AG04449 (cell line): ENCODE measurements around the gene NPHP4.

Experiments used
- CTCF ChIA-PET: fragments of 350-600 bp; formaldehyde crosslinking; extraction: SDS; loops from one replicate; lab custom pipeline; 2021; ENCODE audit warnings: antibody characterized with exemption; lab: Yijun Ruan, JAX
- POLR2A ChIA-PET: fragments of 400-600, 350-600 bp; formaldehyde crosslinking; extraction: SDS; loops from one replicate; lab custom pipeline; 2020; ENCODE audit warnings: antibody characterized with exemption, inconsistent platforms; lab: Yijun Ruan, JAX
- DNase-seq: peaks from one replicate; pipeline ENCODE4 v3.0.0-alpha.2; 2010; ENCODE audit warnings: low read depth, low spot score
- H3K4me3 ChIP-seq: 2 replicates; pipeline ENCODE4 v1.5.1; 2011; ENCODE audit warnings: low read depth, mild to moderate bottlenecking, control low read depth, low read length
- TF ChIP-seq, protein P1 (sequence below): IDR thresholded peaks from one replicate; pipeline ENCODE4 v1.5.1; 2011; ENCODE audit warnings: mild to moderate bottlenecking, moderate library complexity, low read length, control low read depth, inconsistent platforms; ENCODE audit not compliant: insufficient read depth; ENCODE audit errors: missing control alignments

NPHP4 gene

DNA sequence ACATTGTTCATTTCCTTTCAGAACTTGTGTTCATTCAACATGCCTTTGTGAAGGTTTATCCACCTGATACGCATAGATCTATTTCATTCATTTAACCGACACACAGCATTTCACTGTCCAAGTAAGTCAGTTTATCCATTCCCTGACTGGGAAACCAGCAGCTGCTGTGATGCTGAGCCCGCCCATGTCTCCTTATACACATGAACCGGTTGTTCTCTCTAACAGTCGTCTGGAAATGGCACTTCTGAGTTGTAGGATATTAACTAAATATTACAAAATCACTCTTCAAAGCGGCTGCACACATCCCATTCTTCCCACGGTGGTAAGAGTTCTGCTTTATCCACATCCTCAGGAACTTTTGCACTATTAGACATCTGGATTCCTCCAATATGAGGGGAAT is 71.1 kb downstream of the NPHP4 start:
- POLR2A ChIA-PET, result no interaction called here
- H3K4me3 ChIP-seq, result no peak overlapping the region
- TF ChIP-seq, protein P1, sequence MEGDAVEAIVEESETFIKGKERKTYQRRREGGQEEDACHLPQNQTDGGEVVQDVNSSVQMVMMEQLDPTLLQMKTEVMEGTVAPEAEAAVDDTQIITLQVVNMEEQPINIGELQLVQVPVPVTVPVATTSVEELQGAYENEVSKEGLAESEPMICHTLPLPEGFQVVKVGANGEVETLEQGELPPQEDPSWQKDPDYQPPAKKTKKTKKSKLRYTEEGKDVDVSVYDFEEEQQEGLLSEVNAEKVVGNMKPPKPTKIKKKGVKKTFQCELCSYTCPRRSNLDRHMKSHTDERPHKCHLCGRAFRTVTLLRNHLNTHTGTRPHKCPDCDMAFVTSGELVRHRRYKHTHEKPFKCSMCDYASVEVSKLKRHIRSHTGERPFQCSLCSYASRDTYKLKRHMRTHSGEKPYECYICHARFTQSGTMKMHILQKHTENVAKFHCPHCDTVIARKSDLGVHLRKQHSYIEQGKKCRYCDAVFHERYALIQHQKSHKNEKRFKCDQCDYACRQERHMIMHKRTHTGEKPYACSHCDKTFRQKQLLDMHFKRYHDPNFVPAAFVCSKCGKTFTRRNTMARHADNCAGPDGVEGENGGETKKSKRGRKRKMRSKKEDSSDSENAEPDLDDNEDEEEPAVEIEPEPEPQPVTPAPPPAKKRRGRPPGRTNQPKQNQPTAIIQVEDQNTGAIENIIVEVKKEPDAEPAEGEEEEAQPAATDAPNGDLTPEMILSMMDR, result no peak
- CTCF ChIA-PET, result interaction anchor here (7.9 kb wide), 1 partner anchor 411 kb away, joined by 94 read pairs; no protein-coding TSS in a partner anchor
- DNase-seq, result no peak

DNA sequence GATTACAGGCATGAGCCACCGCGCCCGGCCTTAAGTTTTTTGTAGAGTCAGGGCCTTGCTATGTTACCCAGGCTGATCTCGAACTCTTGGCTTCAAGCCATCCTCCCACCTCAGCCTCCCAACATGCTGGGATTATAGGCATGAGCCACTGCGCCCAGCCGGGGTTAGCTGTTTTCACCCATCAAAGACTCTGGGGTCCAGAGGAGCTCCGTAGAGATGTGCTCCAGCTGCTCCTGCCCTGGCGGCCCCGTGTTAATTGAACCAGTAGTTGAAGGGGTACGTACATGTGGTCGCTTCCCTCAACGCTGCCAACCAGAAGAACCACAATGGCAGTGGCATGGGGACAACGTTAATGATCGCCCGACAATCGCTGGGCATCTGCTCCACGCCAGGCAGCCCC is 72.0 kb downstream of the NPHP4 start:
- TF ChIP-seq, protein P1, result no peak
- CTCF ChIA-PET, result interaction anchor here (7.9 kb wide), 1 partner anchor 410 kb away, joined by 94 read pairs; no protein-coding TSS in a partner anchor
- POLR2A ChIA-PET, result no interaction called here

DNA sequence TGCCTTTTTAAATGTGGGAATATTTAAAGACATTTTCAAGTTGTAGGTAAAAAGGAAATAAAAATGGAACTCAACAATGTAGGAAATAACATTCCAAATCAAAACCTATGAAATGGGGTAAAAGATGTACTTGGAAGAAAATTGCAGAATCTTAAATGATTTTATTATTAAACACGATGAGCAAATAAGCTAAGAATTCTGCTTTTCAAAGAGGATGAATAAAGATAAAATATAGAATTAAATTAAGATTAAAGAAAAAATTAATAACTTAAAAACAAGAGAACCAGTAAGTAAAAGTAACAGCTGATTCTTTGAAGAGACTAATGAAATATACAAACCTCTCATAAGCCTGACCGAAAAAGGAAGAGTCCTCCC is 74.0 kb downstream of the NPHP4 start:
- ChIA-PET POLR2A (no interaction called here), CTCF (interaction anchor here (0.6 to 7.9 kb wide), 7 partner anchors 8 to 1266 kb away, joined by 3 to 94 read pairs (median 7); no protein-coding TSS in a partner anchor)
- TF ChIP-seq, protein P1, result no peak
- no peak for DNase-seq
- no peak overlapping the region for H3K4me3 ChIP-seq

More for the DNA sequence above, 72.0 kb downstream of the NPHP4 start:
- DNase-seq, result no peak
- no peak overlapping the region for H3K4me3 ChIP-seq

DNA sequence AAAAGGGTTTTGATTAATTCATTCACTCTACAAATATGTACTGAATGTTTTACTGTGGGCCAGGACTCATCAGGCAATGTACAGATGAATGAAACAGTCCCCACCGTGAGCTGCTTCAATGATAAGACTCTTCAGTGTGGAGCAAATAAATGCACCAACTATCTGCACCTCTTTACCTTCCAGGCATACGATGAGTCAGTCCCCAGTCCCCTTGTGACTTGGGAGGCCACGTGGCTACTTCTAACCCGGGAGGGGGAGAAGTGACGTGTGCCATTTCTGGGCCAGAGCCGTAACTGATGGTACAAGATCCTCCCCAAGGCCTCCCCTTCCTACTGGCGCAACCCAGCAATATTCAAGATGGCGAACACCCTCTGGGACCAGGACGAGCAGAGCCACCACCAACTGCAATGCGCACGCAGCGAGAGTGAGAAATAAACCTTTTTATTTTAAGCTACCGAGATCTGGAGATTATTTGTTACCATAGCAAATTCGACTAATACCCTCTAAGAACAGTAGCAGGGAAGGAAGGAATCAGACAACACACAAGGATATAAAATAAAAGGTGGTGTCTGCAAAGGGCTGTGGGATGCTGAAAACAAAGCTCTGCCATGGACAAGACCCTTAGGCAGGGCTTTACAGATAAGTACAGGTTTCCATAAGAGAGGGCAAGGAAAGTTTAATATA is 74.5 kb downstream of the NPHP4 start:
- H3K4me3 ChIP-seq, result no peak overlapping the region
- TF ChIP-seq, protein P1, result no peak
- CTCF ChIA-PET, result interaction anchor here (0.6 to 7.9 kb wide), 11 partner anchors 9 to 1266 kb away, joined by 3 to 94 read pairs (median 5); no protein-coding TSS in a partner anchor
- POLR2A ChIA-PET, result no interaction called here
- no peak for DNase-seq

DNA sequence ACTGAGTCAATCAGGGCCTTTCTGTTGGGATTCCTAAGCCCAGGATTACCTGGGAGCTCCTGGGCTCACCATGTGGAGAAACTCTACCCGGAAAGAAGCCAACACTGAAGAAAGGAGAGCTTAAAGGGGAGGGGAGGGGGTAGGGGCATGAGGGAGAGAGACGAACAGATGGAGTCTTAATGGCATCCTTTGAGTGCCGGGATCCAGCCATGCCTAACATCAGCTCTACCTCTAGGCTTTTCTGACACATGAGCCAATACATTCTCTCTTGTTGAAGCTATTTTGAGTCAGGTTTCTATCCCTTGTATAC is 75.0 kb downstream of the NPHP4 start:
- TF ChIP-seq, protein P1, result no peak
- POLR2A ChIA-PET, result no interaction called here
- DNase-seq, result no peak
- no peak overlapping the region for H3K4me3 ChIP-seq
- CTCF ChIA-PET, result interaction anchor here (0.9 to 7.9 kb wide), 9 partner anchors 9 to 407 kb away, joined by 3 to 94 read pairs (median 7); no protein-coding TSS in a partner anchor

DNA sequence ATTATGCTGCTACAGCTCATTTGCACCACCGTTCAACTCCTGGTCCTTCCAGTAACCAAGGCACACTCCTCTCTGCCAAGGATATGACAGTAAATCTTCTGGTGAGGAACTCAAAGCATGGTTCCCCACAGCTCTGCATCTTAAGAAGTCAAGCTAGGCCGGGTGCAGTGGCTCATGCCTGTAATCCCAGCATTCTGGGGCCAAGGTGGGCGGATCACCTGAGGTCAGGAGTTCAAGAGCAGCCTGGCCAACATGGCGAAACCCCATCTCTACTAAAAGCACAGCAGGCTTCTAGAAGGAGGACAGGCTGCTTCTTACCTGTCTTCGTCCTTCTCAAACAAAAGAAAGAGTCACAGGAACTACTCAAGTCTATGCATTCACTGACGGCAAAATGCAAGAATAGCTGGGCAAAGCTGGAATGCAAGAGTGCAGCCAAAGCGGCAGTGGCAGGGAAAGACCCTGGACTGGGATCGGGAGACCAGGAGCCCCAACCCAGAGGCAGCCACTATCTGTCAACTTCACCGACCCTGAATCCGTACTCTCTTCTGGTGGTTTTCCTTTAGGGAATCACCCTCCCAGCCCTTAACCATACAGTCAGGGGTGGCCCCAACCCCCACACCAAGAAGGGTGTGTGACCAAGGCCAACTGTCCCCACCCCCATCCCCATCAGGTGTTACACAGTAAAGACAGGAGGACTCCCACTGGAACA is 75.5 kb downstream of the NPHP4 start:
- ChIA-PET CTCF (interaction anchor here (0.9 to 7.9 kb wide), 10 partner anchors 9 to 407 kb away, joined by 3 to 94 read pairs (median 6); no protein-coding TSS in a partner anchor), POLR2A (no interaction called here)
- DNase-seq, result no peak
- no peak overlapping the region for H3K4me3 ChIP-seq
- TF ChIP-seq, protein P1, result no peak
